Stomach smooth muscle (tissue), 2 donors: ENCODE results near the gene NCK1.

ENCODE experiments used
- H3K27ac ChIP-seq: one replicate; pipeline ENCODE4 v1.7.0; 2013; ENCODE audit warnings: mild to moderate bottlenecking, low read length, inconsistent platforms
- H3K27me3 ChIP-seq, 2 donors: one replicate each; pipeline ENCODE4 v1.7.0; 2013; ENCODE audit warnings: low read length in 2 of 2; ENCODE audit not compliant: insufficient read depth in 2 of 2, control insufficient read depth in 1 of 2
- H3K36me3 ChIP-seq, 2 donors: one replicate each; pipeline ENCODE4 v1.7.0; 2013; ENCODE audit warnings: low read length in 2 of 2; ENCODE audit not compliant: control insufficient read depth in 2 of 2, insufficient read depth in 2 of 2
- H3K4me1 ChIP-seq: one replicate; pipeline ENCODE4 v1.7.0; 2013; ENCODE audit warnings: low read length; ENCODE audit not compliant: control insufficient read depth, insufficient read depth
- H3K4me3 ChIP-seq, 2 donors: one replicate each; pipeline ENCODE4 v1.7.0; 2013; ENCODE audit warnings: low read length in 2 of 2
- H3K9ac ChIP-seq, 2 donors: one replicate each; pipeline ENCODE4 v1.7.0; 2013; ENCODE audit warnings: low read length in 2 of 2, mild to moderate bottlenecking in 1 of 2
- H3K9me3 ChIP-seq, 2 donors: one replicate each; pipeline ENCODE4 v1.7.0; 2013; ENCODE audit warnings: low read length in 2 of 2; ENCODE audit not compliant: control insufficient read depth in 2 of 2
- donor health status: healthy.
- donor health status: Pancreatic carcinoma.

NCK1 gene

DNA sequence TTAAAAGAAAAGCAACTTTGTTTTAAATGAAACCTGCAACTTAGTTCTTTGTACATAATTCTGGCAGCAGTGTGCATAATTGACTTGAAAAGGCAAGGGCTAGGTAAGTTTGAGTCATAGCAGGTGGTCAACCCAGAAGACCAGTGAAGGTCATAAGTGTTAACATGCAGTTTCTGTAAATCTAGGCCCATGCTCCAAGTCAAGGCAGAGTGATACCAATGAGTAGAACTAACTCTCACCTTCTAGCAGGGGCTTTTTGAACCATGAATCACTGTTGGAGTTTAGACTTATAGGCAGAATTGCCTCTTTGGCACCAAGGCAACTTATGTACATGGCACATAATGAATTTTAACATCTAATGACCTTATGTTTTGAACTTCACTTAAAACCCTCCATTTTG lies 66.2 kb downstream of the NCK1 start:
- Histone ChIP-seq H3K27me3 (no peaks in the 10 kb centered on the region), H3K9ac (no peak overlapping the region), H3K36me3 (peaks cover 3% of the 10 kb centered on the region in 2 donors), H3K9me3 (no peaks in the 10 kb centered on the region), H3K4me3 (no peak overlapping the region), H3K27ac (no peak overlapping the region), H3K4me1 (no peaks in the 10 kb centered on the region)

DNA sequence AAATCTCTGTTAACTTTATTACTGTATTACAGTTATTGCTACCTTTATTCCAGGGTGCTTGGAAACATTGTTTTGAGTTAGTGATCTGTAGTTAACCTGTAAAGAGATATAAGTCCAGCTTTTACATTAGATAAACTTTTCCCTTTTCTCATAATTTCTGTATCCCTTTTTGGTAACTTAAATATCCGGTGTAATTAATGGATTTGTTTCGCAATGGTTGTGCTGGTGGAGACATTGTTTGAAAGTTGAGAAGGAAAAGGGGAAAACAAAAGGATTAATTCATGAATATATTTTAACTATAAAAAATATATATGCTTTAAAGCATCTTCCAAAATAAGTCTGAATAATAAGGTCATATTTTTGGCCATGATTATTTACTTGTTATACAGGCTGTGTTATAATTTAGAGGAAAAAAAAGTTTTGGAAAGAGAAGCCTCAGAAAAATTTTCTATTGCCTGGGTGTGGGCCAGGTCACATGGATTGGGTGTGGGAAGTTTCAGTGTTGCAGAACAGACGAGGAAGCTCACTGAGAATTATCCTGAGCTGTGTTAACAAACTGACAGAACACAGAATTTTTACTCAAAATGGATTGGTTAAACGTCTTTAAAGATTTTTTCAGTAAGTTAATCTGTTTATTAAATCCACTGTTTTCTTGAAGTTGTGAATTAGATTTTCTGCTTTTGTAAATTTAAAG lies 68.1 kb downstream of the NCK1 start:
- H3K9ac ChIP-seq: no peak overlapping the region

DNA sequence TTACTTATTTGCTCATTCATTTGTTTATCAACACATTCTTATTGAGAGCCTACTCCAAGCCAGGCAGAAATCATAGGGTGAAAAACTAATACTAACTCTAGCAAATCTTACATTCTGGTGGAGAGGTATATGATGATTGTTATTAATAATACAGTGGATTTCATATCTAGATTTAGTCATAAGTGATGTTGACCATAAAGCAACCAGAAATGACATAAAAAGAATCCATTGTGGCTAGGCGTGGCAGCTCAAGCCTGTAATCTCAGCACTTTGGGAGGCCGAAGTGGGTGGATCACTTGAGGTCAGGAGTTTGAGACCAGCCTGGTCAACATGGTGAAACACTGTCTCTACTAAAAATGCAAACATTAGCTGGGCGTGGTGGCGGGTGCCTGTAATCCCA lies 69.6 kb downstream of the NCK1 start:
- Histone ChIP-seq H3K4me1 (no peaks in the 10 kb centered on the region), H3K9ac (no peak overlapping the region), H3K9me3 (no peaks in the 10 kb centered on the region), H3K36me3 (peaks cover 3 to 5% of the 10 kb centered on the region in 2 donors), H3K27me3 (no peaks in the 10 kb centered on the region), H3K27ac (no peak overlapping the region), H3K4me3 (peak overlapping the region in 1 of 2 donors; percentile 9)

More for the DNA sequence above, 68.1 kb downstream of the NCK1 start:
- Histone ChIP-seq H3K27ac (no peak overlapping the region), H3K4me1 (no peaks in the 10 kb centered on the region), H3K36me3 (peaks cover 3% of the 10 kb centered on the region in 2 donors), H3K27me3 (no peaks in the 10 kb centered on the region), H3K9me3 (no peaks in the 10 kb centered on the region), H3K4me3 (no peak overlapping the region)

DNA sequence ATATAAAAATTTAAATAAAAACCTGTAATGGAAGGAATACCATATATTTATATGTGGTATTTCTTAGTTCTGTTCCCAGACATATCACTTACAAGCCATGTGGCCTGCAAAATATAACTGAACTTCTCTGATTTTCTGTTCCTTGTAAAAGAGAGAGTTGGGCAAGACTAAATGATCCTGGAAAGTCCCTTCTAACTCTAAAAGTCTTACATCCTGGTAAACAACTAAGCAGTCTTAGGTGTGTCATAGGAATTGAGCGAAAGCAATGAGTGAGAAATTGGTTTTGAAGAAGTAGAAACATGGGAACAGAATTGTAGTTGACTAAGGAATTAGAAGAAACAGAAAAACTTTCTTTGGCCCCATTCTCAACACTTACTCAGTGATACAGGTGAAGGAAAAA lies 70.5 kb downstream of the NCK1 start:
- no peak overlapping the region for H3K4me3 ChIP-seq
- H3K27ac ChIP-seq: no peak overlapping the region
- peaks cover 3 to 5% of the 10 kb centered on the region in 2 donors for H3K36me3 ChIP-seq
- H3K27me3 ChIP-seq: no peaks in the 10 kb centered on the region
- no peak overlapping the region for H3K9ac ChIP-seq
- H3K9me3 ChIP-seq: no peaks in the 10 kb centered on the region
- H3K4me1 ChIP-seq: no peaks in the 10 kb centered on the region

DNA sequence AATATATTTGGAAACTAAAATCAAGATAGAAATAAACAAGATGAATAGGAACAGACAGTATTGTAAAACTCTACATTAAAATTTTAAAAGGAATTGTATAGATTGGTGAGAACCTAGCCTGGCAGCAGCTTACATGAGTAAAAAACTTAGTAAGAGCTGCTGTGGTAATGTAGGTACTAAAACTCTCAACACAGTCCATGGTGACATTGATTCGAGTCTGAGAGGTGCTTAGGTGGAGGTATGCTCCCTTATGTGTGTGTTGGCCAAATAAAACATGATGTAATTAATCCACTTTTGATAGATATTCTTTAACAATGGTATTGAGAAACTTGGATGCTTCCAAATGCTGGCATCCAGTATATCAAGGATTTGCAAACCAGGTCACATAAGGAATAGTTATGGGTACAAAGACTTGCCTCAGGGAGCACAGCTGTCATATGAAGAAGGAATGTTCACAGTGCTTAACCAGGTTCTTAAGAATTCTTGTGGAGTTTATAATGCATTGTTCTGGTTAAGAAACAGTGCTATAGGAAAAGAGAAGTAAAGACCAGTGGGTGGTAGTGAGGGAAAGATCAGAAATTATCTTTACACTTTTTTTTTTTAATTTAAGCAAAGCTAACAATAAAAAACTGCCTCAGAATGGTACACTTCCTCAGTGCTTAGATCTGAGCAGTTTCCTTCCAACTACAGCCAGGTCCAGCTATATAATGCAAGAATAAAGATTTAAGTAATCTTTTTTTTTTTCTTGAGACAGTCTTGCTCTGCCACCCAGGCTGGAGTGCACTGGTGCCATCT lies 71.2 kb downstream of the NCK1 start:
- H3K9me3 ChIP-seq: no peaks in the 10 kb centered on the region
- H3K36me3 ChIP-seq: peaks cover 3 to 4% of the 10 kb centered on the region in 2 donors
- H3K4me1 ChIP-seq: no peaks in the 10 kb centered on the region
- H3K27me3 ChIP-seq: no peaks in the 10 kb centered on the region
- H3K9ac ChIP-seq: no peak overlapping the region
- H3K4me3 ChIP-seq: no peak overlapping the region
- H3K27ac ChIP-seq: no peak overlapping the region

DNA sequence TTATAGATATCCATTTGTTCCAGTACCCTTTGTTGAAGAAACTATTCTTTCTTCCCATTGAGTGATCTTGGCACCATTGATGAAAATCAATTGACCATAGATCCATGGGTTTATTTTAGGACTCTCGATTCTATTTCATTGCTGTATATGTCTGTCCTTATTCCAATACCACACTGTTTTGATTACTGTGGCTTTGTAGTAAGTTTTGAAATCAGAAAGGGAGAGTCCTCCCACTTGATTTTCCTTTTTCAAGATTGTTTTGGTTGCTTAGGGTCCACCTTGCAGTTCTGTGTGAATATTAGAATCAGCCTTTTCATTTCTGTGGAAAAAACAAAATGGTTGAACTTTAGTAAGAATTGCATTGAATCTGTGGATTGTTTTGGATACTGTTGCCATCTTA lies 75.2 kb downstream of the NCK1 start:
- H3K4me3 ChIP-seq: no peak overlapping the region
- H3K9me3 ChIP-seq: no peaks in the 10 kb centered on the region
- no peak overlapping the region for H3K27ac ChIP-seq
- no peaks in the 10 kb centered on the region for H3K4me1 ChIP-seq
- H3K27me3 ChIP-seq: no peaks in the 10 kb centered on the region
- no peak overlapping the region for H3K9ac ChIP-seq
- peaks cover 0 to 2% of the 10 kb centered on the region in 2 donors for H3K36me3 ChIP-seq

DNA sequence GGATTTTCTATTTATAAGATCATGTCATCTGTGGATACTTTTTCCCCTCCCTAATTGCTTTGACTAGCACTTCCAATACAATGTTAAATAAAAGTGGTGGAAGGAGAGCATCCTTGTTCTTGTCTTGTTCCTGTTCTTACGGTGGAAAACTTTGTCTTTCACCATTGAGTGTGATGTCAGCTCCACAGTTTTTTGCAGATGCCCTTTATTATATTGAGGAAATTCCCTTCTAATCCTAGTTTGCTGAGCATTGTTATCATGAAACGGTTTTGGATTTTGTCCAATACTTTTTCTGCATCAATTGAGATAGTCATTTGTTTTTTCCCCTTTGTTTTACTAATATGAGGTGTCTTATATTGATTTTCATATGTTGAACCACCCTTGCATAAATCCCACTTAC lies 75.8 kb downstream of the NCK1 start:
- H3K4me1 ChIP-seq: peaks cover 4% of the 10 kb centered on the region

DNA sequence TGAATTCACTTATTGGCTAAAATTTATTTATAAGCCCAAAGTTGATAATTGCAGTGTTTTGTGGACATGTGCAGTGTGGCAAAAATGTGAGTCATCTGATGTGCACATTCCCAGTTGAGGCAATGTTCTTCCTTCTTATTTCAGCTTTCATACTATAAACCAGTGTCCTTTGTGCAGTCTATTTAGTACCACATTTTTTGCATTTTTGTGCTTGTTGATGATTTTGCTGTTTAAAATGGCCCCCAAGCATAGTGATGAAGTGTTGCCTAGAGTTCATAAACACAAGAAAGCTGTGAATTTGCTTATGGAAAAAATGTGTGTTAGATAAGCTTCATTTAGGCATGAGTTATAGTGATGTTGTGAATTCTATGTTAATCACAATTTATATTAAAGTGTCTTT lies 76.3 kb downstream of the NCK1 start:
- no peaks in the 10 kb centered on the region for H3K27me3 ChIP-seq

More for the DNA sequence above, 75.8 kb downstream of the NCK1 start:
- Histone ChIP-seq H3K27ac (no peak overlapping the region), H3K36me3 (peaks cover 0 to 2% of the 10 kb centered on the region in 2 donors), H3K4me3 (no peak overlapping the region), H3K27me3 (no peaks in the 10 kb centered on the region), H3K9ac (no peak overlapping the region), H3K9me3 (no peaks in the 10 kb centered on the region)

DNA sequence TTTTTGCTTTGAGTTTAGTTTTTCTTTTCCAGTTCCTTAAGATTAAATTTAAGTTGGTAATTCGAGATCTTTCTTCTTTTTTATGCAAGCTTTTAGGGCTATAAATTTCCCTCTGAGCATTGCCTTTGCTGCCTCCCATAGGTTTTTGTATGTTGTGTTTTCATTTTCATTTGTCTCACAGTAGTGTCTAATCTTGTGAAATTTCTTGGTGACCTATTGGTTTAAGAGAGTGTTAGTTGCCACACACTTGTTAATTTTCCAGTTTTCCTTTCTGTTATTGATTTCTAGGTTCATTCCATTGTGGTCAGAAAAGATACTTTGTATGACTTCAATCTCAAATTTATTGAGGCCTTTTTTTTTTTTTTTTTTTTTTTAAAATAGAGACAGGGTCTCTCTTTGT lies 77.5 kb downstream of the NCK1 start:
- H3K9me3 ChIP-seq: no peaks in the 10 kb centered on the region
- no peak overlapping the region for H3K27ac ChIP-seq
- peaks cover 0 to 2% of the 10 kb centered on the region in 2 donors for H3K36me3 ChIP-seq
- no peak overlapping the region for H3K9ac ChIP-seq
- H3K4me3 ChIP-seq: no peak overlapping the region
- peaks cover 5% of the 10 kb centered on the region for H3K4me1 ChIP-seq
- no peaks in the 10 kb centered on the region for H3K27me3 ChIP-seq

More for the DNA sequence above, 76.3 kb downstream of the NCK1 start:
- Histone ChIP-seq H3K9ac (no peak overlapping the region), H3K36me3 (peaks cover 0 to 2% of the 10 kb centered on the region in 2 donors), H3K4me1 (peaks cover 5% of the 10 kb centered on the region), H3K27ac (no peak overlapping the region), H3K4me3 (no peak overlapping the region), H3K9me3 (no peaks in the 10 kb centered on the region)

DNA sequence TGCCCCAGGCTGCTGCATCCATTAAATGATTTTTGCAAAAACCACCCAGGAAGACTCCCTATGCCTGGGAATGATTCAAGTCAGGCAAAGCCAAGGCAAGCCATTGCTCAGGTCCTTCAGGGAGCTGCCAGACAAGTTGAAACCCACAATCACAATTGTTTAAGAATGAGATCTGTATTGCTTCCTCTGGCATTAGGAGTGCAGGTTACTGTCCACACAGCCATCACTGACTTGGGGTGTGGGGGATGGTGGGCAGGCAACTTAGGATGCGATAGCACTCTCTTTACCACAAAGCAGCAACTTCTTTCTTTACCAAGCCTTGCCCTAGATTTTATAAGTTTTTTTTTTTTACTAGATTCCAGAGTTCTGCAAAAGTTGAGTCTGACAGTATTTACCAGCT lies 80.8 kb downstream of the NCK1 start:
- H3K4me1 ChIP-seq: peaks cover 5% of the 10 kb centered on the region

DNA sequence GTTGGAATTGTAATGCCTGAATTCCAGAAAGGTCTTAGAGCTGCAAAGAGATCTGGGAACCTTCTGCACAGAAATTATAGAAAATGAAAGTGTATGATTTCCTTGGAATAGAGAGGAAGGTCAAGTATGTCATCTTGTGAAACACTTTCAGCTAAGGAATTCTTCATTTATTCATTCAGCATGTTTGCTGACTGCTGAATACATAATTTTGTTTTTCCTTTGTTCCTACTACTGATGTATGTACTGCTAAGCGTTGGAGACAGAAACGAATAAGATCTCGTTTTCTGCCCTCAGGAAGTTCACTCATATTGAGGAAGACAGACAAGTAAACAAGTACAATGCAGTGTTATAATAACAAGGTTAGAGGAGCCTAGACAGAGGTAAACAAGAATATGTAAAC lies 81.4 kb downstream of the NCK1 start:
- H3K9ac ChIP-seq: no peak overlapping the region
- no peaks in the 10 kb centered on the region for H3K9me3 ChIP-seq
- peaks cover 3 to 4% of the 10 kb centered on the region in 2 donors for H3K36me3 ChIP-seq
- H3K27ac ChIP-seq: no peak overlapping the region
- H3K4me3 ChIP-seq: no peak overlapping the region
- H3K4me1 ChIP-seq: peaks cover 5% of the 10 kb centered on the region
- H3K27me3 ChIP-seq: no peaks in the 10 kb centered on the region

More for the DNA sequence above, 80.8 kb downstream of the NCK1 start:
- Histone ChIP-seq H3K36me3 (peaks cover 3 to 4% of the 10 kb centered on the region in 2 donors), H3K9me3 (no peaks in the 10 kb centered on the region), H3K4me3 (no peak overlapping the region), H3K9ac (no peak overlapping the region), H3K27ac (no peak overlapping the region), H3K27me3 (no peaks in the 10 kb centered on the region)
